ENCODE data around the gene LRRC36.

- no peak for TF ChIP-seq CTCF (IDR thresholded peaks at IDR 0.05; ENCODE audit: low read depth, low read length)
- no peak for TF ChIP-seq EZH2phosphoT487 (IDR thresholded peaks at IDR 0.05; ENCODE audit: low read depth)
These were observed 65.9 kb downstream of the LRRC36 start for GRCh38 chr16:67392301-67393059.
